AG10803 (cell line): Measurements from ENCODE around the gene IL27RA.

ENCODE experiments used
- DNase-seq: peaks from one replicate; pipeline ENCODE4 v3.0.0; 2010; ENCODE audit warnings: low read depth
- H3K4me3 ChIP-seq: 2 replicates; pipeline ENCODE4 v1.5.1; 2011; ENCODE audit warnings: mild to moderate bottlenecking, low read length, control low read depth
- CTCF ChIP-seq: conservative IDR thresholded peaks from 2 replicates; pipeline ENCODE4 v1.5.1; 2011; ENCODE audit warnings: mild to moderate bottlenecking, low read length, control low read depth, inconsistent platforms

The IL27RA gene

GRCh38 chr19:14052470-14052869 is 20.9 kb downstream of the IL27RA start:
- no peak for TF ChIP-seq CTCF
- DNase-seq, result no peak
- no peak overlapping the region for H3K4me3 ChIP-seq

GRCh38 chr19:14053032-14053431 is 21.5 kb downstream of the IL27RA start:
- DNase-seq, result no peak
- TF ChIP-seq CTCF, result no peak
- no peak overlapping the region for H3K4me3 ChIP-seq

- no peak for TF ChIP-seq CTCF
These were observed 21.9 kb downstream of the IL27RA start for GRCh38 chr19:14053500-14053899.

GRCh38 chr19:14054099-14054498 is 22.5 kb downstream of the IL27RA start:
- H3K4me3 ChIP-seq, result no peak overlapping the region
- no peak for TF ChIP-seq CTCF
- no peak for DNase-seq

More at GRCh38 chr19:14053500-14053899, 21.9 kb downstream of the IL27RA start:
- no peak overlapping the region for H3K4me3 ChIP-seq
- DNase-seq, result no peak

GRCh38 chr19:14054721-14055120 is 23.2 kb downstream of the IL27RA start:
- DNase-seq, result no peak
- no peak for TF ChIP-seq CTCF

GRCh38 chr19:14055396-14055795 is 23.8 kb downstream of the IL27RA start:
- no peak for TF ChIP-seq CTCF
- H3K4me3 ChIP-seq, result no peak overlapping the region
- no peak for DNase-seq

More at GRCh38 chr19:14054721-14055120, 23.2 kb downstream of the IL27RA start:
- no peak overlapping the region for H3K4me3 ChIP-seq

- no peak for DNase-seq
- no peak overlapping the region for H3K4me3 ChIP-seq
- no peak for TF ChIP-seq CTCF
These were observed 24.6 kb downstream of the IL27RA start for GRCh38 chr19:14056069-14056666.
